HEK293 (cell line): ENCODE results near the gene SLC6A9.

Source experiments
- ZFP41 ChIP-seq: fragments of 450-650 bp; formaldehyde crosslinking; IDR thresholded peaks from 2 replicates; pipeline ENCODE4 v1.5.1; 2016; ENCODE audit warnings: missing biosample characterization, missing genetic modification characterization, borderline replicate concordance
- ZNF140 ChIP-seq: fragments of 450-650 bp; formaldehyde crosslinking; IDR thresholded peaks from 2 replicates; pipeline ENCODE4 v1.5.1; 2016; ENCODE audit warnings: missing biosample characterization, missing genetic modification characterization
- ZNF146 ChIP-seq: fragments of 450-650 bp; formaldehyde crosslinking; IDR thresholded peaks from 2 replicates; pipeline ENCODE4 v1.5.1; 2016; ENCODE audit warnings: missing biosample characterization, missing genetic modification characterization
- ZNF23 ChIP-seq: fragments of 450-650 bp; formaldehyde crosslinking; IDR thresholded peaks from 2 replicates; pipeline ENCODE4 v1.5.1; 2016; ENCODE audit warnings: missing biosample characterization, missing genetic modification characterization, borderline replicate concordance
- ZNF776 ChIP-seq: fragments of 450-650 bp; formaldehyde crosslinking; IDR thresholded peaks from 2 replicates; pipeline ENCODE4 v1.5.0; 2017; ENCODE audit warnings: missing biosample characterization, missing genetic modification characterization, borderline replicate concordance
- TF ChIP-seq, protein P1 (sequence below): fragments of 450-650 bp; formaldehyde crosslinking; IDR thresholded peaks from 2 replicates; pipeline ENCODE4 v1.5.1; 2016; ENCODE audit warnings: missing biosample characterization, missing genetic modification characterization

DNA sequence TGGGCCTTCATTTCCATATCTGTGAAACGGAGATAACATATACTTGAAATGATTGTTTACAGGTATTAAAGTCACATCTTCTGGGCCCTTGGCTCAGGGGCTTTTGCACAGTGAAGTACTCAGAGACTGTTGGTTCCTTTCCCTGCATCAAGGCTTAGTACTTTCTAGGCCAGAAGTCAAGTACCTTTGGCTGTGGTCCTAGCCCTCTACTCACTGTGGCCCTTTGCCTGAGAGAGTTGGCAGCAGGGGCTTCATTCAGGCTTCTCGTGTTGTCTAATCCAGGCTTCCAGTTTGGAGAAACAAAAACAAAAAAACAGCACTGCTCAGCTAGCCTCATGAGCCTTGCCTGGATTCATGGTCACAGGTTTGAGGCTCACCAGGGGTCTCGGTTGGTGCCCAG is 69.6 kb downstream of the SLC6A9 start:
- TF ChIP-seq ZNF23 (no peak), ZFP41 (tag by site-specific recombination) (no peak), ZNF146 (tag by site-specific recombination) (no peak), ZNF776 (tag by site-specific recombination) (no peak), ZNF140 (tag by site-specific recombination) (no peak)
- TF ChIP-seq, protein P1, sequence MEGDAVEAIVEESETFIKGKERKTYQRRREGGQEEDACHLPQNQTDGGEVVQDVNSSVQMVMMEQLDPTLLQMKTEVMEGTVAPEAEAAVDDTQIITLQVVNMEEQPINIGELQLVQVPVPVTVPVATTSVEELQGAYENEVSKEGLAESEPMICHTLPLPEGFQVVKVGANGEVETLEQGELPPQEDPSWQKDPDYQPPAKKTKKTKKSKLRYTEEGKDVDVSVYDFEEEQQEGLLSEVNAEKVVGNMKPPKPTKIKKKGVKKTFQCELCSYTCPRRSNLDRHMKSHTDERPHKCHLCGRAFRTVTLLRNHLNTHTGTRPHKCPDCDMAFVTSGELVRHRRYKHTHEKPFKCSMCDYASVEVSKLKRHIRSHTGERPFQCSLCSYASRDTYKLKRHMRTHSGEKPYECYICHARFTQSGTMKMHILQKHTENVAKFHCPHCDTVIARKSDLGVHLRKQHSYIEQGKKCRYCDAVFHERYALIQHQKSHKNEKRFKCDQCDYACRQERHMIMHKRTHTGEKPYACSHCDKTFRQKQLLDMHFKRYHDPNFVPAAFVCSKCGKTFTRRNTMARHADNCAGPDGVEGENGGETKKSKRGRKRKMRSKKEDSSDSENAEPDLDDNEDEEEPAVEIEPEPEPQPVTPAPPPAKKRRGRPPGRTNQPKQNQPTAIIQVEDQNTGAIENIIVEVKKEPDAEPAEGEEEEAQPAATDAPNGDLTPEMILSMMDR (tag by site-specific recombination), result no peak
